HG02642 (cell line): ENCODE data around the gene NPHP4.
"Not testable (repeated sequence)": the region's sequence is repeated elsewhere in the genome, so short reads cannot be mapped to it uniquely, and the experiment has no call there.

Experiments
- ATAC-seq: cut with Tn5 transposase; IDR thresholded peaks from one replicate; pipeline ENCODE4 v1.9.1; 2021; ENCODE audit warnings: mild to moderate bottlenecking; ENCODE audit not compliant: unreplicated experiment, poor library complexity

Gene NPHP4

DNA sequence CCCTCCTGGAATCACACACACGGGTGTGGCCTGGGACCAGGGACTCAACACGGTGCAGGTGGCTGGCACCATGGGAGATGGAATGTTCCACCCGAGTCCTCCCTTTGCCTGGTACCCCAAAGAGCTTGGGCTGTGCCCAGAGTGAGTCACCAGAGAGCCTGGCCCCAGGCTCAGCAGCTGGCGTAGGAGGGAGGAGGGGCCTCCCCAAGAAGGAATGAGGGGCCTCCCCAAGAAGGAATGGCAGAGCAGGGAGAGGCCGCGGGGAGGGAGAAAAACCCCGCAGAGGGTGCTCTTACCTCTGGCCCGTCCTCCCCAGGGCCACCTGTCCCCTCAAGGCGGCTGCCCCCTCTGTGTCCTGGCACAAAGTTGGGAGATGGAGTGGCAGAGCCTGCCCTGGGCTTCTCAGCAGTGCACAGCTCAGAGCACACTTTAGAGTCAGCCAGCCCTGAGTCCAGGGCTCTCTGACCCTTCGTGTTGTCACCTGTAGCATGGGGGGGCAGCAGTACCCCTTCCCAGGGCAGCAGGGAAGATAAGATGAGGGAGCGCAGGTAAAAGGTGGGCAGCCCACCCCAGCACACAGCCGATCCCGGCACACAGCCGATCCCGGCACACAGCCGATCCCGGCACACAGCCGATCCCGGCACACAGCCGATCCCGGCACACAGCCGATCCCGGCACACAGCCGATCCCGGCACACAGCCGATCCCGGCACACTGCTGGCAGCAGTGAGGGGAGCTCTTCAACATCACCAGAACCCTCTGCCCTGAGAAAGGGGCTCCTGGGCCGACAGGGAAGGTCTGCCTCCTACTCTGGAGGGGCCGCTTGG is 33.3 kb upstream of the NPHP4 start:
- no peak for ATAC-seq

DNA sequence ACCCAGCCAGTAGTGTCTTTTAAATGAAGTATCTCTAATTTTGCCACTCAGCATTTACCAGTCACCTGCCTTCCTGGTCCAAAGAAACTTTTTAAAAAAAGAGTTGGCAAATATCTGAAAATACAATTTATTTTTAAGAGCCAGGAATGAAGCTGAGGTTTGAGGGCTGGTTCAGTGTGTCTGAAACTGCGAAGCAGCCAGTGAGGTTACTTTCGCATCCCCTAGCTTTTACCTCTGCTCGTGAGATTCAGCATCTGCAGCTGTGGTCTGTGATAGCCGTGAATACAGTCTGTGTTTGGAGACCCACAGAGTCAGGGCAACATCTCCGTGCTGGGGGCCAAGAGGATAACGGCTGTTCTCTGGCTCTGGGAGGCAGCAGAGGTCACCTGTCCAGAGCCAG is 32.2 kb upstream of the NPHP4 start:
- ATAC-seq = no peak

DNA sequence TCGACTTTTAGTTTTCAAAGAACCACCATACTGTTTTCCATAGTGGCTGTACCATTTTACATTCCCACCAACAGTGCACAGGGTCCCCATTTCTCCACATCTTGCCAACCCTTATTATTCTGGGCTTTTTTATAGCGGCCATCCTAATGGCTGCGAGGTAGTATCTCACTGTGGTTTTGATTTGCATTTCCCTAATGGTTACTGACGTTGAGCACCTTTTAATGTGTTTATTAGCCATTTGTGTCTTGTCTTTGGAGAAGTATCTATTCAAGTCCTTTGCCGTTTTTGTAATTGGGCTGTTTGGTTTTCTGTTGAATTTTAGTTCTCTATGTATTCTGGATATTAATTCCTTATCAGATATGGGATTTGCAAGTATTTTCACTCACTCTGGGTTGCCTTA is 31.1 kb upstream of the NPHP4 start:
- ATAC-seq = no peak

DNA sequence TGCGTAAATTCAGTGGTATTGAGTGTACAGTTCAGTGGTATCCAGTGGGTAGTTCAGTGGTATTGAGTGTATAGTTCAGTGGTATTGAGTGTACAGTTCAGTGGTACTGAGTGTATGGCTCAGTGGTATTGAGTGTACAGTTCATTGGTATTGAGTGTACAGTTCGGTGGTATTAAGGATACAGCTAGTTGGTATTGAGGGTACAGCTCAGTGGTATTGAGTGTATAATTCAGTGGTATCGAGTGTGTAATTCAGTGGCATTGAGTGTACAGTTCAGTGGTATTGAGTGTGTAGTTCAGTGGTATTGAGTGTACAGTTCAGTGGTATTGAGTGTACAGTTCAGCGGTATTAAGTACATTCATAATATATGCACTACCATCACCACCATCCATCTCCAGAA is 30.0 kb upstream of the NPHP4 start:
- ATAC-seq = no peak

GRCh38 chr1:6019166-6019845 is 27.1 kb upstream of the NPHP4 start:
- no peak for ATAC-seq

DNA sequence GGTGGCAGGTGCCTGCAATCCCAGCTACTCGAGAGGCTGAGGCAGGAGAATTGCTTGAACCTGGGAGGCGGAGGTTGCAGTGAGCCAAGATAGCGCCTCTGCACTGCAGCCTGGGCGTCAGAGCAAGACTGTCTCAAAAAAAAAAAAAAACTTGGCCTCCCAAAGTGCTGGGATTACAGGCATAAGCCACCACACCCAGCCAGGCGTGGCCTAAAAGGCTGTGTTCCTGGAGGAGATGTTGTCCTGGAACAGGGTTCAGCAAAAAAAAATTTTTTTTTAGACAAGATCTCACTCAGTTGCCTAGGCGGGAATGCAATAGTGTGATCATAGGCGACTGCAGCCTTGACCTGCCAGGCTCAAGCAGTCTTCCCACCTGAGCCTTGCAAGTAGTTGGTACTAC is 25.4 kb upstream of the NPHP4 start:
- ATAC-seq = not testable (repeated sequence)

- ATAC-seq = no peak
Observed at GRCh38 chr1:6016191-6016865, 24.1 kb upstream of the NPHP4 start.

- ATAC-seq = no peak
Observed at GRCh38 chr1:6014130-6014999, 22.1 kb upstream of the NPHP4 start.

DNA sequence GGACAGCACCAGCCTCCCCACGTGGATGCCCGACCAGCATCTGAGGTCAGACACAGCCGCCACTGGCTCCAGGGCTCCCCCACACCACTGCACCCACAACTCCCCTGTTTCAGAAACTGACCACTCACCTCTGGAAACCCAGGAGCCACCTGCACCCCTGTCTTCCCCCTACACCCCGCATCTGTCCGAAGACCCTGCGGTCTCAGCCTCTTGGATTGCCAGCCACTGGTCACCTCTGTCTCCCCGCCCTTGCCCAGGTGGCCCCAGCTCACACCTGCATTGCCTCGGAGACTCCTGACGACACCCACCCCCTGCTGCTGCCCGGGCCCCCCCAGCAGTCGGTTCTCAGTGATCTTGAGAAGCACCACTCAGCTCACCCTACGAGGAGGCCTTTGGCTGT is 21.3 kb upstream of the NPHP4 start:
- no peak for ATAC-seq

DNA sequence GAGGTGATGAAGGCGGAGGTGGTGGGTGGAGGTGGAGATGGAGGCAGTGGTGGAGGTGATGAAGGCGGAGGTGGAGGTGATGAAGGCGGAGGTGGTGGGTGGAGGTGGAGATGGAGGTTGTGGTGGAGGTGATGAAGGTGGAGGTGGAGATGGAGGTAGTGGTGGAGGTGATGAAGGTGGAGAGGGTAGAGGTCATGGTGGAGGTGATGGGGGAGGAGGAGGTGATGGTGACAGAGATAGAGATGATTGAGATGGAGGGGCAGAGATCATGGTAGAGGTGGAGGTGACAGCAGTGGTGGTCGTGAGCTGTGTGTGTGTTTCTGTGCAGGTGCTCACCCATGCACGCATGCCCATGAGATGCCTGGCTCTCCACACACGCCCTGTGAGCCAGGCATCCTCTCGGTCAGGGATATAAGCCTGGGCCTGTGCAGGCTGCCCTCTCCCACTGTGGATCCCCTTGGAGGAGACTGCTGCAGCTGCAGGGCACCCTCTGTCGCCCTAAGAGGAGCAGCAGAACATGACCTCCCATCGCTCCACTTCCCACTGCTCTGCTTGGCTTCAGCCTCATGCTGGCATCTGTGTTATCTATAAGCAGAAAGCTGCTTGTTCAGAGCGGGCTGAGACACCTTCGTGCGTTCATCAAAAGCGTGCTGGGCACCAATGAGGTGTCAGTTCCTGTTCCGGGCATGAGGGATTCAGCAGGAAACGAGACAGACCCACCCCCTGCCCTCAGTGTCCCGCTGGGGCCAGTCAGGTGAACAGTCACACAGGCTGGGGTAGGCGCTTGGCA is 20.5 kb upstream of the NPHP4 start:
- ATAC-seq = no peak

DNA sequence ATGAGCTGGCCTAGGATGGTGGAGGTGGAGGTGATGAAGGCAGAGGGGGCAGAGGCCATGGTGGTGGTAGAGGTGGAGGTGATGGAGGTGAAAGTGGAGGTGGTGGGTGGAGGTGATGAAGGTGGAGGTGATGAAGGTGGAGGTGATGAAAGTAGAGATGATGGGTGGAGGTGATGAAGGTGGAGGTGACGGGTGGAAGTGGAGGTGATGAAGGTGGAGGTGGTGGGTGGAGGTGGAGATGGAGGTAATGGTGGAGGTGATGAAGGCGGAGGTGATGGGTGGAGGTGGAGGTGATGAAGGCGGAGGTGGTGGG is 19.7 kb upstream of the NPHP4 start:
- no peak for ATAC-seq

DNA sequence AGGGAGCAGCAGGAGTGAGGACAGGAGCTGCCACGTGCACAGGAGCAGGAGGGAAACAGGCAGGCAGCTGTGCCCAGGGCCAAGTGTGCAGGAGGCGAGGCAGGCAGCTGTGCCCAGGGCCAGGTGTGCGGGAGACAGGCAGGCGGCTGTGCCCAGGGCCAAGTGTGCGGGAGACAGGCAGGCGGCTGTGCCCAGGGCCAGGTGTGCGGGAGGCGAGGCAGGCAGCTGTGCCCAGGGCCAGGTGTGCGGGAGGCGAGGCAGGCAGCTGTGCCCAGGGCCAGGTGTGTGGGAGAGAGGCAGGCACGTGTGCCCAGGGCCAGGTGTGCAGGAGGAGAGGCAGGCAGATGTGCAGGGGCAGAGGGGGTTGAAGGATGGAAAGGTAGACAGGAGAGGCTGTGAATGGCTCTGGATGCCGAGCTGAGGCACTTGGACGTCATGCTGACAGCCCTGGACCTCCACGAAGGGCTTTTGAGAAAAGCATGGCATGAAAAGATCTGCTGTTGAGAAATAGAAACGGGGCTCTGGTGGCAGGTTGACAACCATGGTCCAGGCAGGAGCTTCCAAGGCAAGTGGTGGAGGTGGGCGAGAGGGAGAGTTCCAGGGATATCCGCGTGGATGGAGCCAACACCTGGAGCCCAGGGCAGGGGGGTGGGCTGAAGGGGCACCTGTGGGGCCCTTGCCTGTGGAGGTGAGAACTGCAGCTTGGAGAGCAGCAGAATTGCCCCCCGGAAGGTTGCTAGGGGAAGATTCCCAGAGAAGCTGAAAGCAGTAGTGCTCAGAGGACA is 19.1 kb upstream of the NPHP4 start:
- ATAC-seq = no peak

GRCh38 chr1:6010554-6010953 is 18.3 kb upstream of the NPHP4 start:
- no peak for ATAC-seq

GRCh38 chr1:6009120-6010040 is 17.2 kb upstream of the NPHP4 start:
- ATAC-seq = no peak

GRCh38 chr1:6008696-6009095 is 16.5 kb upstream of the NPHP4 start:
- no peak for ATAC-seq

GRCh38 chr1:6008084-6008415 is 15.8 kb upstream of the NPHP4 start:
- no peak for ATAC-seq

- ATAC-seq = no peak
Observed at GRCh38 chr1:6007318-6008083, 15.3 kb upstream of the NPHP4 start.
